Measurements from ENCODE around the gene NFILZ.

Gene NFILZ

GRCh38 chr19:8665468-8666213, 35.2 kb downstream of the NFILZ start:
- H3K27ac ChIP-seq: no peak overlapping the region
- TF ChIP-seq ZFX (IDR thresholded peaks at IDR 0.05): no peak
- TF ChIP-seq, protein P1, sequence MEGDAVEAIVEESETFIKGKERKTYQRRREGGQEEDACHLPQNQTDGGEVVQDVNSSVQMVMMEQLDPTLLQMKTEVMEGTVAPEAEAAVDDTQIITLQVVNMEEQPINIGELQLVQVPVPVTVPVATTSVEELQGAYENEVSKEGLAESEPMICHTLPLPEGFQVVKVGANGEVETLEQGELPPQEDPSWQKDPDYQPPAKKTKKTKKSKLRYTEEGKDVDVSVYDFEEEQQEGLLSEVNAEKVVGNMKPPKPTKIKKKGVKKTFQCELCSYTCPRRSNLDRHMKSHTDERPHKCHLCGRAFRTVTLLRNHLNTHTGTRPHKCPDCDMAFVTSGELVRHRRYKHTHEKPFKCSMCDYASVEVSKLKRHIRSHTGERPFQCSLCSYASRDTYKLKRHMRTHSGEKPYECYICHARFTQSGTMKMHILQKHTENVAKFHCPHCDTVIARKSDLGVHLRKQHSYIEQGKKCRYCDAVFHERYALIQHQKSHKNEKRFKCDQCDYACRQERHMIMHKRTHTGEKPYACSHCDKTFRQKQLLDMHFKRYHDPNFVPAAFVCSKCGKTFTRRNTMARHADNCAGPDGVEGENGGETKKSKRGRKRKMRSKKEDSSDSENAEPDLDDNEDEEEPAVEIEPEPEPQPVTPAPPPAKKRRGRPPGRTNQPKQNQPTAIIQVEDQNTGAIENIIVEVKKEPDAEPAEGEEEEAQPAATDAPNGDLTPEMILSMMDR (conservative IDR thresholded peaks at IDR 0.05): no peak

GRCh38 chr19:8666814-8667405, 36.5 kb downstream of the NFILZ start:
- no peak for TF ChIP-seq ZFX (IDR thresholded peaks at IDR 0.05)
- TF ChIP-seq, protein P1 (conservative IDR thresholded peaks at IDR 0.05): no peak

GRCh38 chr19:8673276-8673891, 43.0 kb downstream of the NFILZ start:
- no peak overlapping the region for H3K27ac ChIP-seq
- TF ChIP-seq, protein P1 (conservative IDR thresholded peaks at IDR 0.05): no peak
- TF ChIP-seq ZFX (IDR thresholded peaks at IDR 0.05): no peak

More at GRCh38 chr19:8666814-8667405, 36.5 kb downstream of the NFILZ start:
- no peak overlapping the region for H3K27ac ChIP-seq

GRCh38 chr19:8675066-8675465, 44.6 kb downstream of the NFILZ start:
- no peak for TF ChIP-seq ZFX (IDR thresholded peaks at IDR 0.05)
- TF ChIP-seq, protein P1 (conservative IDR thresholded peaks at IDR 0.05): no peak
- no peak overlapping the region for H3K27ac ChIP-seq

- H3K27ac ChIP-seq: no peak overlapping the region
- TF ChIP-seq, protein P1 (conservative IDR thresholded peaks at IDR 0.05): no peak
- no peak for TF ChIP-seq ZFX (IDR thresholded peaks at IDR 0.05)
Measured at GRCh38 chr19:8678244-8678807, 47.9 kb downstream of the NFILZ start.

Data from C4-2B (cell line).